PFSK-1 (cell line): Measurements from ENCODE around the gene RGL4.

Source experiments
- FOXP2 ChIP-seq: optimal IDR thresholded peaks from 2 replicates; pipeline ENCODE3; 2011; ENCODE audit warnings: borderline replicate concordance, control low read depth, inconsistent platforms; ENCODE audit not compliant: insufficient read depth; ENCODE audit errors: extremely low read length, extremely low read depth
- POLR2AphosphoS5 ChIP-seq: IDR thresholded peaks from 2 replicates; pipeline ENCODE4 v1.6.1; 2012; ENCODE audit warnings: low read depth, mild to moderate bottlenecking, control low read depth, low read length, moderate library complexity
- SIN3A ChIP-seq: IDR thresholded peaks from 2 replicates; pipeline ENCODE4 v1.6.1; 2012; ENCODE audit warnings: mild to moderate bottlenecking, low read length, moderate library complexity, borderline replicate concordance; ENCODE audit not compliant: insufficient read depth
- TAF1 ChIP-seq: IDR thresholded peaks from 2 replicates; pipeline ENCODE4 v1.6.1; 2012; ENCODE audit warnings: low read length, control low read depth, borderline replicate concordance; ENCODE audit not compliant: insufficient read depth
- TF ChIP-seq, protein P1 (sequence below), 2 experiments: IDR thresholded peaks; 2 replicates each; pipeline versions ENCODE4 v1.6.1 to v1.8.0; 2011 to 2012; ENCODE audit warnings: low read depth in 2 of 2, low read length in 2 of 2, control low read depth in 1 of 2, inconsistent platforms in 1 of 2, mild to moderate bottlenecking in 1 of 2, moderate library complexity in 1 of 2; ENCODE audit not compliant: insufficient read depth in 1 of 2

Gene RGL4

DNA sequence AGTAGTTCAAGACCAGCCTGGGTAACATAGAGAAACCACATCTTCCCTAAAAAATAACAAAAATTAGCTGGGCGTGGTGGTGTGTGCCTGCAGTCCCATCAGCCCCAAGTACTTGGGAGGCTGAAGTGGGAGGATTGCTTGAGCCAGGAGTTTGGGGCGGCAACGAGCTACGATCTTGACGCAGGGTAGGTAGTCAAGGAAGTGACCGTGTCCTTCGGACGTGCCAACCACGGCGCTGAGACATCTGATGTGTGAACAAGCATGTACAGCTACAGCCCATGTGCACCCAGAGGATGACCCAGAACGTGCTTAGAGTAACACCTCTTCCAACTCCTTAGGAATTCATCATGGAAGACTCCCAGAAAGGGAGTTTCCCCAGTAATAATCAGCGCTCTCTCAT, 21.4 kb downstream of the RGL4 start:
- TF ChIP-seq, protein P1, sequence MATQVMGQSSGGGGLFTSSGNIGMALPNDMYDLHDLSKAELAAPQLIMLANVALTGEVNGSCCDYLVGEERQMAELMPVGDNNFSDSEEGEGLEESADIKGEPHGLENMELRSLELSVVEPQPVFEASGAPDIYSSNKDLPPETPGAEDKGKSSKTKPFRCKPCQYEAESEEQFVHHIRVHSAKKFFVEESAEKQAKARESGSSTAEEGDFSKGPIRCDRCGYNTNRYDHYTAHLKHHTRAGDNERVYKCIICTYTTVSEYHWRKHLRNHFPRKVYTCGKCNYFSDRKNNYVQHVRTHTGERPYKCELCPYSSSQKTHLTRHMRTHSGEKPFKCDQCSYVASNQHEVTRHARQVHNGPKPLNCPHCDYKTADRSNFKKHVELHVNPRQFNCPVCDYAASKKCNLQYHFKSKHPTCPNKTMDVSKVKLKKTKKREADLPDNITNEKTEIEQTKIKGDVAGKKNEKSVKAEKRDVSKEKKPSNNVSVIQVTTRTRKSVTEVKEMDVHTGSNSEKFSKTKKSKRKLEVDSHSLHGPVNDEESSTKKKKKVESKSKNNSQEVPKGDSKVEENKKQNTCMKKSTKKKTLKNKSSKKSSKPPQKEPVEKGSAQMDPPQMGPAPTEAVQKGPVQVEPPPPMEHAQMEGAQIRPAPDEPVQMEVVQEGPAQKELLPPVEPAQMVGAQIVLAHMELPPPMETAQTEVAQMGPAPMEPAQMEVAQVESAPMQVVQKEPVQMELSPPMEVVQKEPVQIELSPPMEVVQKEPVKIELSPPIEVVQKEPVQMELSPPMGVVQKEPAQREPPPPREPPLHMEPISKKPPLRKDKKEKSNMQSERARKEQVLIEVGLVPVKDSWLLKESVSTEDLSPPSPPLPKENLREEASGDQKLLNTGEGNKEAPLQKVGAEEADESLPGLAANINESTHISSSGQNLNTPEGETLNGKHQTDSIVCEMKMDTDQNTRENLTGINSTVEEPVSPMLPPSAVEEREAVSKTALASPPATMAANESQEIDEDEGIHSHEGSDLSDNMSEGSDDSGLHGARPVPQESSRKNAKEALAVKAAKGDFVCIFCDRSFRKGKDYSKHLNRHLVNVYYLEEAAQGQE (IDR thresholded peaks at IDR 0.05; ENCODE audit: insufficient read depth in 1 of 2, low read depth in 2 of 2, low read length in 2 of 2): no peak
- TF ChIP-seq FOXP2 (no peak), TAF1 (no peak)

DNA sequence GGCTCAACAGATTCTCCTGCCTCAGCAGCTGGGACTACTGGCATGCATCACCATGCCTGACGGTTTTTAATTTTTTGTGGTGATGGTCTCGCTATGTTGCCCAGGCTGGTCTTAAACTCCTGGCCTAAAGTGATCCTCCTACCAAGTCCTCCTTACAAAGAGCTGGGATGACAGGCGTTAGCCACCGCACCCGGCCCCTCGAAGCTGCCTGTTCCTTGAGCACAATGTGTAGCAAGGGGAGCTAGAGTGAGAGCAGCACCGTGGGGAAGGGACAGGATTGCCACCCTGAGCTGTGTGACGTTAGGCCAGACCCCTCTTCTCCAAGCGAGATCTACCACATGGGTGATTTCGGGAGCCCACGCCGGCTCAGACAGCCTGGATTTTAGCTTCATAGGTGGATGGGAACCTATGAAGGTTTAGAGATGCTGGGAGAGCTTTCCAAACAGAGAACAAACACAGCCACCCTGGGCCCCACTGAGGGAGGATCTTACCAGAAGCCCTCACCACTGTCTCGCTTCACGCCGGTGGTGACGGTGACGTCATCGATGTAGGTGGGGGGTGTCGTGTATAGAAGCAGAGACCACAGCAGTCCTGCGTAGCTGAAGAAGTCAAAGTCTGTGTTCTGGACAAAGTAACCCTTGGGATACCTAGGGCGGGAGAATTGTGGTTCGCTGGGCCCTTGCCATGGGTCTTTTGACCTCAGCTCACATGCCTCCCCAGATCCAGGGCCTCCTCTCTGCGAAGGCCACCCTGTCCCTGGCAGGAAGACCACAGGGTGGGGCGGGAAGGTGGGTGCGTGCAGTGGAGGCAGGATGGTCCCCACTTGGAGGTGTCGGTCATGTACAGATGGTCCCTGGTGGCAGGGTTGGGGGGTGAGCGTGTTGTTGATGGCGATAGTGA, 23.1 kb downstream of the RGL4 start:
- TF ChIP-seq, protein P1 (IDR thresholded peaks at IDR 0.05; ENCODE audit: insufficient read depth in 1 of 2, low read depth in 2 of 2, low read length in 2 of 2): no peak
- no peak for TF ChIP-seq POLR2AphosphoS5
- no peak for TF ChIP-seq FOXP2
- no peak for TF ChIP-seq TAF1
- TF ChIP-seq SIN3A: no peak

DNA sequence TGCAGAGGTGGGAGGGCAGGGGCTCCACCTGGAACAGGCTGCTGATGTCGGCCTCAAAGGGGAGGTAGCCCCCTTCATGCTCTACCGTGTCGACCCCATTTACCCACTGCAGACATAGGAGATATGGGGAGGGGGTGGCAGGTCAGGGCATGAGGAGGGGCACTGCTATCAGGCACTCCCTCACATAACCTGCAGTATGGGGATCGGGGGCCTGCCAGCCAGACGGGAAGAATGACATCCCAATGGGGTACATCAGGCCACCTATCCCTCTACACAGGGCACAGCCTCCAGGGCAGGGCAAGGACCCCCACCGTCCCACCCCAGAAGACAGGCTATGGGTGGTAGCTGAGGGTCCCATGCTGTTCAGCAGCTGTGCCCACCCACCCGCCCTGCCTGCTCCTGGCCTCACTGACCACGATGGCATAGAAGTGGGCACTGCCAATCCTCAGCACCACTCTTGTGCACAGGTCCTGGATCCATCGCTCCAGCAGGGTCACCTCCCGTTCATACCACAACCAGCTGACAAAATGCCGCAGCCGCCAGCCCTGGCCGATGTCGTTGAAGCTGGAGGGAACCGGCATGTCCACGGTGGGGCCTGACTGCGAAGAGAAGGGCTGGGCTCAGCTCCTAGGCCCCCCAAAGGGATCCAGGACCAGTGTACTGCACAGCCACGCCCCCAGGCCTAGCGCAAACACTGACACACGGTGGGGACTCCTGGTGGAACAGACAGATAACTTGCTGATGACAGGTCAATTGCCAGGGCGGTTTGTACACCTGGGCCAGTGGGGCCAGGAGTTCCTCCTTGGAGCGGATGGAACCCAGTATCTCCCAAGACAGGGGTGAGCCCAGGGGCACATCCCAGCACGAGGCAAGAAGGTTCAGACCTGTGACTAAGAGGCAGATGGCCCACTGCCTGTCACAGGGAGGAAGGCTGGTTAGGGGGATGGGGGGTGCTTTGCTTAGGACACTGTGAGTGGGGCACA, 24.1 kb downstream of the RGL4 start:
- no peak for TF ChIP-seq TAF1
- TF ChIP-seq FOXP2: no peak
- TF ChIP-seq, protein P1 (IDR thresholded peaks at IDR 0.05; ENCODE audit: insufficient read depth in 1 of 2, low read depth in 2 of 2, low read length in 2 of 2): no peak
- no peak for TF ChIP-seq POLR2AphosphoS5
- no peak for TF ChIP-seq SIN3A

DNA sequence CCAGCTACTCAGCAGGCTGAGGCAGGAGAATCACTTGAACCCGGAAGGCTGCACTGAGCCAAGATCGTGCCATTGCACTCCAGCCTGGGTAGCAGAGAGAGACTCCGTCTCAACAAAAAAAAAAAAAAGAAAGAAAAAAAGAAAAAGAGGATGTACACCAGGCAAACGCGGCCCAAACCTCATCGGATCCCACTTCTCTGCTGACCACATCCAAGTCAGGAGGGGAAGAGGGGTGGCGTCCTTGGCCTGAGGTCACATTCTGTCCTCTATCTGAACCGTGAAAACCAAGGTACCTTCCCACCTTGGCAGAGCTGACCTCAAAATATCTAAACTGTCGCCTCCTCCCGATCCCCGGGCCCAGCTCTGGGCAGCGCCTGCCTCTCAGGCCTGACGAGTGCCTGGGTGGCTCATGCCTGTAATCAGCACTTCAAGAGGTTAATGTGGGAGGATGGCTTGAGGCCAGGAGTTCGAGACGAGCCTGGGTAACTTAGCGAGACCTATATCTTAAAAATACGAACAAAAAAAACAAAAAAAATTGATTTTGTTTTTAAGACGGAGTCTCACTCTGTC, 25.1 kb downstream of the RGL4 start:
- TF ChIP-seq, protein P1 (IDR thresholded peaks at IDR 0.05; ENCODE audit: insufficient read depth in 1 of 2, low read depth in 2 of 2, low read length in 2 of 2): no peak
